ENCODE data around the gene MYADM. TPM values are rescaled to one million over a fixed set of nuclear protein-coding genes. Genes with fewer than 3 reads are reported as not detected.

MYADM gene
- total RNA-seq, 3 donors from 2014 or later (not counting 1 experiment from before 2014, with no cell fraction given): 219 to 658 (median 296) TPM

DNA sequence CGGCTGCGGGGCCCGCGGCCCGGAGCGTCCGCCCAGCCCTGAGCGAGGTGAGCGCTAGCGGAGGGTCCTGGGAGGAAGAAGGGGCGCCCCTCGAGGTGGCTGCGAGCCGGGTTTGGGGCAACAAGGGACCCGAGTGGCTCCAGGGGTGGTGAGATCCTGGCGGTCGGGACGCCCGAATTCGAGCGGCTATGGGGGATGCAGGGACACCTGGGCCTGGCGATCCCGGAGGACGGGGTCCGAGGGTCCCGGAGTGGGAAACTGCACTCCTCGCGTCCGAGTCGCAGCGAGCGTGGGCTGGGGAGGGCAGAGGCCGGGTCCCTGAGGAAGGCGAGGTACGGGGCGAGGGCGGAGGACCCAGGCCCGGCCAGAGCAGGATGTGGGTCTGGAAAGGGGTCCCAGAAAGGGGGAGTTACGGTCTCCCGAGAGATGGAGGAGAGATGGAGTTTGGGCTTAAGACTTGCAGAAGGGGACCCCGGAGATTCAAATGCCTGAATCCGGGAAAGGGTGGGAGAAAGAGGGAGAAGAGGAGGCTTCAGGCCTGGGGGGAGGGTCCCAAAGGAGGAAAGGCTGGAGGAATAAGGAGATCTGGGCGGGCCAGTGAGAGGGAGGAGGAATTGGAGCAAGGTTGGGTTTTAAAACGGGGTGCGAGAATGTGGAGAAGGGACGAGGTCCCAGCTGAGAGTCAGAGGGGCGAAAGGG is 41.9 kb downstream of the MYADM start:
- H3K4me3 ChIP-seq (ENCODE audit: low read length): no peak overlapping the region
- Mint-ChIP-seq H3K36me3 (no peaks in the 10 kb centered on the region), H3K27ac (no peak overlapping the region), H3K4me3 (no peak overlapping the region), H3K27me3 (ENCODE audit: low read depth in 2 of 2) (peaks cover 59 to 69% of the 10 kb centered on the region in 2 donors), H3K4me1 (peaks cover 17 to 48% of the 10 kb centered on the region in 2 donors), H3K9me3 (peaks cover 0 to 4% of the 10 kb centered on the region in 2 donors)
- ATAC-seq (no peak), DNase-seq (no peak)
- peaks cover 28% of the 10 kb centered on the region for H3K4me1 ChIP-seq (ENCODE audit: control insufficient read depth, insufficient read depth, low read length)
- H3K36me3 ChIP-seq (ENCODE audit: control insufficient read depth, insufficient read depth, low read length): no peaks in the 10 kb centered on the region
- WGBS (ENCODE audit: insufficient coverage): 6% methylated on average over 47 of the region's 47 CpGs
- peaks cover 35% of the 10 kb centered on the region for H3K27me3 ChIP-seq (ENCODE audit: control insufficient read depth, insufficient read depth, low read length)
- TF ChIP-seq, protein P1, sequence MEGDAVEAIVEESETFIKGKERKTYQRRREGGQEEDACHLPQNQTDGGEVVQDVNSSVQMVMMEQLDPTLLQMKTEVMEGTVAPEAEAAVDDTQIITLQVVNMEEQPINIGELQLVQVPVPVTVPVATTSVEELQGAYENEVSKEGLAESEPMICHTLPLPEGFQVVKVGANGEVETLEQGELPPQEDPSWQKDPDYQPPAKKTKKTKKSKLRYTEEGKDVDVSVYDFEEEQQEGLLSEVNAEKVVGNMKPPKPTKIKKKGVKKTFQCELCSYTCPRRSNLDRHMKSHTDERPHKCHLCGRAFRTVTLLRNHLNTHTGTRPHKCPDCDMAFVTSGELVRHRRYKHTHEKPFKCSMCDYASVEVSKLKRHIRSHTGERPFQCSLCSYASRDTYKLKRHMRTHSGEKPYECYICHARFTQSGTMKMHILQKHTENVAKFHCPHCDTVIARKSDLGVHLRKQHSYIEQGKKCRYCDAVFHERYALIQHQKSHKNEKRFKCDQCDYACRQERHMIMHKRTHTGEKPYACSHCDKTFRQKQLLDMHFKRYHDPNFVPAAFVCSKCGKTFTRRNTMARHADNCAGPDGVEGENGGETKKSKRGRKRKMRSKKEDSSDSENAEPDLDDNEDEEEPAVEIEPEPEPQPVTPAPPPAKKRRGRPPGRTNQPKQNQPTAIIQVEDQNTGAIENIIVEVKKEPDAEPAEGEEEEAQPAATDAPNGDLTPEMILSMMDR (IDR thresholded peaks at IDR 0.05): no peak
- H3K27ac ChIP-seq (ENCODE audit: low read length): no peak overlapping the region
- no peaks in the 10 kb centered on the region for H3K9me3 ChIP-seq (ENCODE audit: control insufficient read depth, insufficient read depth, low read length)
- intact Hi-C loops (cut with micrococcal nuclease): no loop called here

DNA sequence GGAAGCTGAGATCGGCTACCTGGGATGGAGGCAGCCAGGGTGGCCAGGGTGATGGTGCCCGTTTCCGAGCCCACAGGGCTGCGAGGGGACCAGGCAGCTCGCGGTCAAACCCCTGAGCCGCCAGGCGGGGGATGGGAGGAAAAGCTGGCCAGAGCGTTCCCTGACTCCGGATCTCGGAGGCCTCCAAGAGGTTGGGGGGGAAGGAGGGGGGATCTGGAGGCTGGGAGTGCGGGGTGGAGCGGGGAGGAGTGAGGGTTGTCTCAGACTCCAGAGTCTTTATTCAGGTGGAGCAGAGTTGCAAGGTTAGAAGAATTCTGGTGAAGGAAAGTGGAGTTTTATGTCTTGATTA is 42.5 kb downstream of the MYADM start:
- H3K36me3 ChIP-seq (ENCODE audit: control insufficient read depth, insufficient read depth, low read length): no peaks in the 10 kb centered on the region
- DNase-seq (no peak), ATAC-seq (no peak)
- H3K27ac Mint-ChIP-seq: no peak overlapping the region
- peaks cover 35% of the 10 kb centered on the region for H3K27me3 ChIP-seq (ENCODE audit: control insufficient read depth, insufficient read depth, low read length)
- intact Hi-C loops (cut with micrococcal nuclease): no loop called here
- TF ChIP-seq, protein P1 (IDR thresholded peaks at IDR 0.05): no peak
- peaks cover 59 to 74% of the 10 kb centered on the region in 2 donors for H3K27me3 Mint-ChIP-seq (ENCODE audit: low read depth in 2 of 2)
- peaks cover 26% of the 10 kb centered on the region for H3K4me1 ChIP-seq (ENCODE audit: control insufficient read depth, insufficient read depth, low read length)
- H3K9me3 ChIP-seq (ENCODE audit: control insufficient read depth, insufficient read depth, low read length): no peaks in the 10 kb centered on the region
- peaks cover 3 to 4% of the 10 kb centered on the region in 2 donors for H3K9me3 Mint-ChIP-seq
- no peak overlapping the region for H3K4me3 Mint-ChIP-seq
- 4% methylated on average over 13 of the region's 13 CpGs for WGBS (ENCODE audit: insufficient coverage)
- no peak overlapping the region for H3K27ac ChIP-seq (ENCODE audit: low read length)
- H3K4me3 ChIP-seq (ENCODE audit: low read length): no peak overlapping the region
- no peaks in the 10 kb centered on the region for H3K36me3 Mint-ChIP-seq
- peaks cover 17 to 43% of the 10 kb centered on the region in 2 donors for H3K4me1 Mint-ChIP-seq

DNA sequence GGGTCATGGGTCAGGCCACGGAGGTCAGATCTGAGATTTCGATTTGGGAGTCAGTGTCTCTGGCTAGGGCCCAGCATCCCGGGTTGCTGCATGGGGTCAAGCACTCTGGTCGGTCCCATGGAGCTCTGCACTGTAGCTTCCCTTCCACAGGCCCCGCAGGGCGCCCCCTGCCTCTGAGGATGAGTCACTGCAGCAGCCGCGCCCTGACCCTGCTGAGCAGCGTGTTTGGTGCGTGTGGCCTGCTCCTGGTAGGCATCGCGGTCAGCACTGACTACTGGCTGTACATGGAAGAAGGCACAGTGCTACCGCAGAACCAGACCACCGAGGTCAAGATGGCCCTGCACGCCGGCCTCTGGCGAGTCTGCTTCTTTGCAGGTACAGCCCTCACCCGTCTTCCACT is 45.0 kb downstream of the MYADM start:
- H3K9me3 Mint-ChIP-seq: peaks cover 3 to 4% of the 10 kb centered on the region in 2 donors
- Histone ChIP-seq H3K4me3 (ENCODE audit: low read length) (no peak overlapping the region), H3K27me3 (ENCODE audit: control insufficient read depth, insufficient read depth, low read length) (peaks cover 19% of the 10 kb centered on the region), H3K9me3 (ENCODE audit: control insufficient read depth, insufficient read depth, low read length) (no peaks in the 10 kb centered on the region), H3K36me3 (ENCODE audit: control insufficient read depth, insufficient read depth, low read length) (no peaks in the 10 kb centered on the region), H3K27ac (ENCODE audit: low read length) (no peak overlapping the region), H3K4me1 (ENCODE audit: control insufficient read depth, insufficient read depth, low read length) (peaks cover 15% of the 10 kb centered on the region)
- no peak overlapping the region for H3K4me3 Mint-ChIP-seq
- H3K27me3 Mint-ChIP-seq (ENCODE audit: low read depth in 2 of 2): peaks cover 45 to 63% of the 10 kb centered on the region in 2 donors
- intact Hi-C loops (cut with micrococcal nuclease): no loop called here
- H3K27ac Mint-ChIP-seq: no peak overlapping the region
- WGBS (ENCODE audit: insufficient coverage): 74% methylated on average over 18 of the region's 18 CpGs
- DNase-seq (no peak), ATAC-seq (no peak)
- no peaks in the 10 kb centered on the region for H3K36me3 Mint-ChIP-seq
- TF ChIP-seq, protein P1 (IDR thresholded peaks at IDR 0.05): no peak
- peaks cover 8 to 18% of the 10 kb centered on the region in 2 donors for H3K4me1 Mint-ChIP-seq

- Histone ChIP-seq H3K27me3 (ENCODE audit: control insufficient read depth, insufficient read depth, low read length) (peaks cover 5% of the 10 kb centered on the region), H3K27ac (ENCODE audit: low read length) (no peak overlapping the region), H3K36me3 (ENCODE audit: control insufficient read depth, insufficient read depth, low read length) (no peaks in the 10 kb centered on the region), H3K4me3 (ENCODE audit: low read length) (no peak overlapping the region), H3K4me1 (ENCODE audit: control insufficient read depth, insufficient read depth, low read length) (no peaks in the 10 kb centered on the region), H3K9me3 (ENCODE audit: control insufficient read depth, insufficient read depth, low read length) (no peaks in the 10 kb centered on the region)
- DNase-seq: no peak
- TF ChIP-seq, protein P1 (IDR thresholded peaks at IDR 0.05): no peak
- intact Hi-C loops (cut with micrococcal nuclease): no loop called here
- WGBS (ENCODE audit: insufficient coverage): 62% methylated on average over 8 of the region's 8 CpGs
- Mint-ChIP-seq H3K27me3 (ENCODE audit: low read depth in 2 of 2) (peaks cover 29 to 46% of the 10 kb centered on the region in 2 donors), H3K9me3 (peaks cover 0 to 3% of the 10 kb centered on the region in 2 donors), H3K4me3 (no peak overlapping the region), H3K36me3 (no peaks in the 10 kb centered on the region), H3K27ac (no peak overlapping the region), H3K4me1 (peaks cover 0 to 5% of the 10 kb centered on the region in 2 donors)
- no peak for ATAC-seq
Measured at GRCh38 chr19:53915000-53915399, 47.3 kb downstream of the MYADM start.

Measured in natural killer cell (primary cell).